Neuron (in vitro differentiated cells): ENCODE results near the gene RNF169.
A peak's percentile ranks its signal among the peaks of the same experiment; 100 is the strongest.
"Not testable (repeated sequence)": the region's sequence is repeated elsewhere in the genome, so short reads cannot be mapped to it uniquely, and the experiment has no call there.

Experiments
- H2AFZ ChIP-seq: one replicate; pipeline ENCODE4 v1.6.1; 2013; ENCODE audit warnings: low read depth, mild to moderate bottlenecking, inconsistent platforms, low read length, moderate library complexity
- H3K27me3 ChIP-seq: one replicate; pipeline ENCODE4 v1.6.1; 2013; ENCODE audit warnings: low read length; ENCODE audit not compliant: insufficient read depth
- H3K36me3 ChIP-seq: one replicate; pipeline ENCODE4 v1.6.1; 2013; ENCODE audit warnings: low read length; ENCODE audit not compliant: insufficient read depth
- H3K4me1 ChIP-seq: one replicate; pipeline ENCODE4 v1.6.1; 2013; ENCODE audit warnings: low read length; ENCODE audit not compliant: insufficient read depth
- H3K4me3 ChIP-seq: 2 replicates; pipeline ENCODE4 v1.5.1; 2013; ENCODE audit warnings: mild to moderate bottlenecking, low read length, moderate library complexity
- H3K9me3 ChIP-seq: one replicate; pipeline ENCODE4 v1.6.1; 2013; ENCODE audit warnings: low read length

RNF169 gene

GRCh38 chr11:74736031-74736430 lies 12.6 kb upstream of the RNF169 start:
- Histone ChIP-seq H3K36me3 (no peaks in the 10 kb centered on the region), H3K9me3 (peaks cover 1% of the 10 kb centered on the region), H2AFZ (no peak overlapping the region), H3K4me1 (peaks cover 3% of the 10 kb centered on the region), H3K27me3 (peaks cover 21% of the 10 kb centered on the region), H3K4me3 (no peak overlapping the region)

DNA sequence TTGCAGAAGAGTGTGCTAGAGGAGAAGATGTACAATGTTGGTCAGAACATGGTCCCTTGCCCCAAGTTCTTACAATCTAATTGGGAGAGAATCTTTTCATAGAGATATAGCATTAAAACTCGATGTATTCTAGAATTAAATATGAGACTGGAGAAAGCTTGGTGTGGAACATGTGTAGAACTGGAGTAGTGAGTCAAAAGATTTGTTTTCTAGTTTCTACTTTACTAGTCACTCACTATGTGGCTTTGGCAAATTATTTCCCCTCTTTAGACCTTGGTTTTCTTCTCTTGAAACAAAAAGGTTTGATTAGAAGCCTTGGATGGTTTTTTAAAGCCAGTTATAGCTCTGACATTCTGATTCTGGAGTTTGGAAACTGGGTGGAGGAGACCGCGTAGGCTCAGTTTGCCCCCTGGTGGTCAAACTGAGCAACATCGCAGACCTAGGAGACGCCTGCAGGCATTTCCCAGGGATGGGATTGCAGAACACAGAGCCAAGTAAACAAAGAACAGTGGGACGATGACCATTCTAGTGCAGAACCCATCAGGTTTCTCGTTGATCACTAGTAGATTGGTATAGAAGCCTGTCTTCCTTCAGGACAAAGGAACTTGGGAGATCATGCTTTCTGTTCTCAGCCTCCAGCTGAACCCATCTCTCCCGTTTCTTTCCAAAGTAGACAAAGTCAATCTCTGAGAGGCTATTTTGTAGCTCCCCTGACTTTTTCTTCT lies 8.9 kb upstream of the RNF169 start:
- Histone ChIP-seq H3K27me3 (no peaks in the 10 kb centered on the region), H2AFZ (no peak overlapping the region), H3K36me3 (no peaks in the 10 kb centered on the region), H3K4me3 (no peak overlapping the region), H3K9me3 (no peaks in the 10 kb centered on the region), H3K4me1 (no peaks in the 10 kb centered on the region)

GRCh38 chr11:74742070-74742469 lies 6.6 kb upstream of the RNF169 start:
- Histone ChIP-seq H3K4me3 (no peak overlapping the region), H2AFZ (no peak overlapping the region), H3K9me3 (no peaks in the 10 kb centered on the region), H3K27me3 (no peaks in the 10 kb centered on the region), H3K36me3 (no peaks in the 10 kb centered on the region), H3K4me1 (no peaks in the 10 kb centered on the region)

GRCh38 chr11:74743640-74744039 lies 5.0 kb upstream of the RNF169 start:
- peaks cover 7% of the 10 kb centered on the region for H3K4me1 ChIP-seq

DNA sequence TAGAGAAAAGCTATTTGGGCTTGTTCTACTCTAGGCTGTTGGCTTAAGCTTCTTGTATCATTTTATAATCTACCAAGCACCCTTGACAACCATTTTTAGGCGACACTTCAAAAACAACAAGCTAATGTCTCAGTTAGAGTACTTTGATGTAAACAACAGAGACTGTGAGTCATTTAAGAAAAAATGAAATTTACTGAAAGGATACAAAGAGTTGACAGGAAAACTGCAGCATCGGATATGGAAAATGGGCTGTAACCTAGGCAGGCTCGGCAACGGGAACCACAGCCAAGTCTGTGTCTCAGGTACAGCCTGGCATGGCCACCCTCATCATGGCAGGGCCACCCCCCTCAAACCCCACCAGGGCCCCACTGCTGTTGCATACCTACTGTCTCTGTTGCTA lies 4.4 kb upstream of the RNF169 start:
- Histone ChIP-seq H3K9me3 (no peaks in the 10 kb centered on the region), H3K27me3 (no peaks in the 10 kb centered on the region), H3K4me3 (no peak overlapping the region), H3K4me1 (peaks cover 7% of the 10 kb centered on the region), H3K36me3 (no peaks in the 10 kb centered on the region), H2AFZ (no peak overlapping the region)

More at GRCh38 chr11:74743640-74744039, 5.0 kb upstream of the RNF169 start:
- Histone ChIP-seq H3K27me3 (no peaks in the 10 kb centered on the region), H3K36me3 (no peaks in the 10 kb centered on the region), H2AFZ (no peak overlapping the region), H3K4me3 (no peak overlapping the region), H3K9me3 (no peaks in the 10 kb centered on the region)

- no peak overlapping the region for H3K4me3 ChIP-seq
- no peak overlapping the region for H2AFZ ChIP-seq
- H3K27me3 ChIP-seq = no peaks in the 10 kb centered on the region
- H3K9me3 ChIP-seq = no peaks in the 10 kb centered on the region
- no peaks in the 10 kb centered on the region for H3K36me3 ChIP-seq
- peaks cover 15% of the 10 kb centered on the region for H3K4me1 ChIP-seq
Measured at GRCh38 chr11:74746868-74747267, 1.8 kb upstream of the RNF169 start.

DNA sequence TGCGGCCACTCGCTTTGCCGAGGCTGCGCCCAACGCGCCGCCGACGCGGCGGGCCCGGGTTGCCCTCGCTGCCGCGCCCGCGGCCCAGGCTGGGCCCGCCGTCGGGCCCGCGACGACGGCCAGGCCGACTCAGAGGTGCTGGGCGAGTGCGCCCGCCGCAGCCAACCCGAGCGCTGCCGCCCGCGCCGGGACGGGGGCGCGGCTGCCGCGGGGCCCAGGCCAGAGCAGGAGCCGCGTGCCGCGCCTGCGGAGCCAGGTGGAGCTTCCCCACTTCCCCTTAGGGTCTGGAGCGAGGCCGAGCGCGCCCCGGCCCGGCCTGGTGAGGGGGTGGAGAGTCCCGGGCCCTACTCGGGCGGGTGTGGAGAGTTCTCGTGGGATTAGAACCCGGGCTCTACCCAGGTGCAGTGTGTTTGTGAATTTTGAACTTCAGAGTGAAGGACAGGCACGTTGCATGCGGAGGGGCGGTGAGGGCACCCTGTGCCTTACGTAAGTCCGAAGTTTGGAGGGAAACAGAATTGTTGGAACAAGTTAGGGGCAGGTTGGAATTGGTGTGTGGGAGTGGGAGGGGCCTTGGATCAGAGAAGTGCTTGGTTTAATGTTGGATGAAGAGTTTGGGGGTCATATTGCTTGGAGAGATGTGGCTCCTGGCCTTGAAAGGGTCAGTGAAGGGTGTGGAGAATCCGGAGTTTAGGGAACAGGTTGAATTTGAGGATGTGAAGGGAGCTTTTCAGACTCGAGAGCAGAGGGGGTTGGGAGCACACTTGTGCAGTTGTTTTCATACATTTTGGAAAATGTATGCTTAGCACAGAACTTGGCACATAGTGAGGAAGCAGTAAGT lies 697 bp downstream of the RNF169 start:
- H3K4me1 ChIP-seq = peaks cover 15% of the 10 kb centered on the region
- H3K27me3 ChIP-seq = no peaks in the 10 kb centered on the region

DNA sequence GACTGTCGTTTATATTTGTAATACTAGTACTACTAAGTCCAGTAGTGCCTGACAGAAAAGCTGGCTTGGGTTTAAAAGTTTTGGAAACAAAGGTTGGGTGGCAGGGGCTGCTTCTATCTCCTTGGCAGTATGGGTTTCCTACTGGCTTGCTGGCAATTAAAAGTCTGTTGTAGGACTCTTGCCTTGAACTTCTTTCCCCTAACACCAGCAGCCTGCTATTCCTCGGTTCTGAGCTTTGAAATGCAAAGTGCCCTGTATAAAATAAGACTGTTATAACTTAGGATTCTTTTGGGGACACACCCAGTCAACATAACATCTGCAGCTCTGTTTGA lies 1.3 kb downstream of the RNF169 start:
- peak overlapping the region; percentile 86 for H3K4me3 ChIP-seq
- H3K9me3 ChIP-seq = no peaks in the 10 kb centered on the region
- no peaks in the 10 kb centered on the region for H3K36me3 ChIP-seq
- no peaks in the 10 kb centered on the region for H3K27me3 ChIP-seq
- H3K4me1 ChIP-seq = peaks cover 15% of the 10 kb centered on the region
- peak overlapping the region; percentile 49 for H2AFZ ChIP-seq

More for the DNA sequence above, 697 bp downstream of the RNF169 start:
- peak overlapping the region; percentile 49 for H2AFZ ChIP-seq
- no peaks in the 10 kb centered on the region for H3K9me3 ChIP-seq
- peak overlapping the region; percentile 86 for H3K4me3 ChIP-seq
- no peaks in the 10 kb centered on the region for H3K36me3 ChIP-seq

DNA sequence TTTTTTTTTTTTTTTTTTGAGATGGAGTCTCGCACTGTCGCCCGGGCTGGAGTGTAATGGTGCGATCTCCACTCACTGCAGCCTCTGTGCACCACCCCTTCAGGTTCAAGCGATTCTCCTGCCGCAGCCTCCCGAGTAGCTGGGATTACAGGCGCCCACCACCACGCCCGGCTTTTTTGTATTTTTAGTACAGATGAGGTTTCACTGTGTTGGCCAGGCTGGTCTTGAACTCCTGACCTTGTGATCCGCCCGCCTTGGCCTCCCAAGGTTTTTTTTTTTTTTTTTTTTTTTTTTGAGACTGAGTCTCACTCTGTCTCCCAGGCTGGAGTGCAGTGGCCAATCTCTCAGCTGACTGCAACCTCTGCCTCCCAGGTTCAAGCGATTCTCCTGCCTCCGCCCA lies 1.9 kb downstream of the RNF169 start:
- H3K27me3 ChIP-seq, H2AFZ ChIP-seq, H3K36me3 ChIP-seq, H3K9me3 ChIP-seq: not testable (repeated sequence)
- peak overlapping the region; percentile 86 for H3K4me3 ChIP-seq
- peaks cover 15% of the 10 kb centered on the region for H3K4me1 ChIP-seq

GRCh38 chr11:74751303-74751702 lies 2.7 kb downstream of the RNF169 start:
- Histone ChIP-seq H3K4me1 (peaks cover 15% of the 10 kb centered on the region), H2AFZ (no peak overlapping the region), H3K9me3 (no peaks in the 10 kb centered on the region), H3K4me3 (no peak overlapping the region), H3K27me3 (no peaks in the 10 kb centered on the region), H3K36me3 (no peaks in the 10 kb centered on the region)

DNA sequence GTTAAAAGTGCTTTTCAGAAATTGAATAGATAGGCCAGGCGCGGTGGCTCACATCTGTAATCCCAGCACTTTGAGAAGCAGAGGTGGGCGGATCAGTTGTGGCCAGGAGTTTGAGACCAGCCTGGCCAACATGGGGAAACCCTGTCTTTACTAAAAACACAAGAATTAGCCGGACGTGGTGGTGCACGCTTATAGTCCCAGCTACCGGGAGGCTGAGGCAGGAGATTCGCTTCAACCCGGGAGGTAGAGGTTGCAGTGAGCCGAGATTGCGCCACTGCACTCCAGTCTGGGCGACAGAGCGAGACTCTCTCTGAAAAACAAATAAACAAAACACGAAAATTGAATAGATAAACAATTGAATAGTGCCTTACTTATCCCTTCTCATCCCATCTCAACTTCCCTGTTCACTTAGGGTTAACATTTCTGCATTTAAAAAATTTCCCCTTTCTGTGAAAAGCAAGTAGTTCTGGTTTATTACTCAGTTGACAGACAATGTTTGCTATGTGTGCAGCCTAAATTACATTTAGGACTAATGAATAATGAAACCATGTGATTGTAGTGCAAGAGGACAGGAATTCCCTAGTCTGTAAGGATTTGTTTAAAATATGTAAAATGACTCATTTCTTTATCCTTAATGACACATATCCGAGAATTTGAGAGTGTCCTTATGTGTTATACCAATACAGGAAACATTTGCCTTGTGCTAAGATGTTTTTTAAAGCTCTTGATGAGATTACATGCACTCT lies 6.0 kb downstream of the RNF169 start:
- peaks cover 7% of the 10 kb centered on the region for H3K4me1 ChIP-seq
- no peaks in the 10 kb centered on the region for H3K27me3 ChIP-seq
- no peaks in the 10 kb centered on the region for H3K9me3 ChIP-seq
- no peak overlapping the region for H3K4me3 ChIP-seq
- no peaks in the 10 kb centered on the region for H3K36me3 ChIP-seq
- no peak overlapping the region for H2AFZ ChIP-seq

DNA sequence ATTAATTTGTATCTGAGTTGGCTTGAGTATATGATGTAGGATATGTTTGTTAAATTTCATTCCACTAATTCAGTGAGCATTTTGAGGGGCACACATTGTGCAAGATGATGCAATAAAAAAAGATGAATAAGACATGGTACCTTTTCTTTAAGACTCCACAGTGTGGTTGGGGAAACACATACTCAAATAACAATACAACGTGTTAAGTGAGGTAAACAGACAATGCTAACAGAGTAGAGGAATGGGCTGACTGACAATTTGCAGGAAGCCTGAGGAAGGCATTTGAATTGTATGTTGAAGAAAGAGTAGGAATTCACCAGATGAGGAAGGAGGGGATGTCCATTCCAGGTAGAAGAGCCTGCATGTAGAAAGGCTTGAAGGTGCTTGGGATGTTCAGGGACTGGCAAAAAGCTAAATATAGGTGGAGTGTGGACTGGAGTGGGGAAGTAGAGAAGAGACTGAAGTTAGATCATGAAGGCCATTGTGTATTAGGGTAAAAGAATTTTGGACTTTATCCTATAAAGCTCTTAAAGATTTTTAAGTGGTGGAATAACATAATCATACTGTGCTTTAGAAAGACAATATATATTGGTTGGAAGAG lies 6.8 kb downstream of the RNF169 start:
- Histone ChIP-seq H3K4me1 (no peaks in the 10 kb centered on the region), H2AFZ (no peak overlapping the region), H3K36me3 (no peaks in the 10 kb centered on the region), H3K27me3 (no peaks in the 10 kb centered on the region), H3K9me3 (no peaks in the 10 kb centered on the region), H3K4me3 (no peak overlapping the region)

DNA sequence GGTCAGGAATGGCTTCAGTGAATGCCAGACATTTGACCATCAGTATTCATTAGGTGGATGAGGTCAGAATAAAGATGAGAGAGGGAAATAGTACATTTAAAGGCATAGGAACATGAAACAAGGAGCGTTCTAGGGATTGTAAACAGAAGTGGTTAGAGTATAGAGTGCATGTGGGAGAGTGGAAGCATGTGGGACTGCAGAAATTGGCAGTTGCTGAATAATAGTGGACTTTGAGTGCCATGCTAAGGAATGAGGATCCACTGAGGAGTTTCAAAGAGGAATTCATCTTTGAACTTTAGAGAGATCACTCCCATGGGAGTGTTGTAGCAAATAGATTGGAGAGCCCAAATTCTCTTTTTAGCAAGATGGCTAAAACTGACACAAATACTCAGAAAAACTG lies 7.9 kb downstream of the RNF169 start:
- no peaks in the 10 kb centered on the region for H3K36me3 ChIP-seq

More for the DNA sequence above, 7.9 kb downstream of the RNF169 start:
- Histone ChIP-seq H3K4me1 (no peaks in the 10 kb centered on the region), H3K4me3 (no peak overlapping the region), H3K9me3 (no peaks in the 10 kb centered on the region), H2AFZ (no peak overlapping the region), H3K27me3 (no peaks in the 10 kb centered on the region)
